ENCODE data around the gene FBXO24. TPM values are rescaled to one million over a fixed set of nuclear protein-coding genes. Genes with fewer than 3 reads are reported as not detected.
A peak's percentile ranks its signal among the peaks of the same experiment; 100 is the strongest.

The FBXO24 gene
- total and polyA plus RNA-seq, 2 donors (not counting 1 experiment from before 2014, with no cell fraction given) = 0.23 to 0.33 TPM

DNA sequence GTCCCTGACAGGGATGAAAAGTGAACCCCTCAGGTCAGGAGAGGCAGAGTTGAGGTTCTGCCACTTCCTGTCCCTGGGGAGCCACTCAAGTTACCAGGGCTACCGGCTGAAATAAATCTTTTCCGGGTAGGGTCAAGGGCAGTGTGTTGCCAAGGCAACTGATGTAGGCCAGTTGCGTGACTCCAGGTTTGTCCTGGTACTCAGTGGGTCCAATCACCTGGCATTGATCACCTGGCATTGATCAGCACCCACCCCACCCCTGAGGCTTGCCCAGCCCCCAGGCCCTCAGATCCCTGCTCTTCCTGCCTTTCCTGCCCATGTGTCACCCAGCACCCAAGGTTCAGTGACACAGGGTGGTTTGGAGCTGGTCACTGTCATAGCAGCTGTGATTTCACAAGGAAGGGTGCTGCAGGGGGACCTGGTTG, 18.4 kb upstream of the FBXO24 start:
- DNase-seq (ENCODE audit: low read depth in 2 of 2) = no peak
- no peaks in the 10 kb centered on the region for H4K20me1 ChIP-seq (ENCODE audit: control insufficient read depth, extremely low read depth, insufficient read depth, low read length)
- no peaks in the 10 kb centered on the region for H3K27me3 ChIP-seq (ENCODE audit: control insufficient read depth, insufficient read depth, low read length)
- H3K4me2 ChIP-seq (ENCODE audit: extremely low read depth, insufficient read depth, low read length) = no peak overlapping the region
- H3K9ac ChIP-seq (ENCODE audit: insufficient read depth, low read length) = no peak overlapping the region
- TF ChIP-seq, protein P1, sequence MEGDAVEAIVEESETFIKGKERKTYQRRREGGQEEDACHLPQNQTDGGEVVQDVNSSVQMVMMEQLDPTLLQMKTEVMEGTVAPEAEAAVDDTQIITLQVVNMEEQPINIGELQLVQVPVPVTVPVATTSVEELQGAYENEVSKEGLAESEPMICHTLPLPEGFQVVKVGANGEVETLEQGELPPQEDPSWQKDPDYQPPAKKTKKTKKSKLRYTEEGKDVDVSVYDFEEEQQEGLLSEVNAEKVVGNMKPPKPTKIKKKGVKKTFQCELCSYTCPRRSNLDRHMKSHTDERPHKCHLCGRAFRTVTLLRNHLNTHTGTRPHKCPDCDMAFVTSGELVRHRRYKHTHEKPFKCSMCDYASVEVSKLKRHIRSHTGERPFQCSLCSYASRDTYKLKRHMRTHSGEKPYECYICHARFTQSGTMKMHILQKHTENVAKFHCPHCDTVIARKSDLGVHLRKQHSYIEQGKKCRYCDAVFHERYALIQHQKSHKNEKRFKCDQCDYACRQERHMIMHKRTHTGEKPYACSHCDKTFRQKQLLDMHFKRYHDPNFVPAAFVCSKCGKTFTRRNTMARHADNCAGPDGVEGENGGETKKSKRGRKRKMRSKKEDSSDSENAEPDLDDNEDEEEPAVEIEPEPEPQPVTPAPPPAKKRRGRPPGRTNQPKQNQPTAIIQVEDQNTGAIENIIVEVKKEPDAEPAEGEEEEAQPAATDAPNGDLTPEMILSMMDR (conservative IDR thresholded peaks at IDR 0.05 in 1 of 2, IDR thresholded peaks at IDR 0.05 in 1 of 2; ENCODE audit: low read depth in 1 of 2, low read length in 2 of 2) = no peak
- TF ChIP-seq EZH2 (IDR thresholded peaks at IDR 0.05; ENCODE audit: low read length, missing control alignments) = no peak
- no peaks in the 10 kb centered on the region for H3K79me2 ChIP-seq (ENCODE audit: control insufficient read depth, insufficient read depth, low read length)
- H3K4me3 ChIP-seq (replicated peaks in 1 of 4; ENCODE audit: control extremely low read depth in 1 of 4, insufficient read depth in 1 of 4, low read depth in 3 of 4, low read length in 4 of 4) = no peak overlapping the region
- H2AFZ ChIP-seq (ENCODE audit: low read length) = no peak overlapping the region
- no peak overlapping the region for H3K27ac ChIP-seq (ENCODE audit: insufficient read depth, low read length)
- H3K9me3 ChIP-seq (ENCODE audit: control insufficient read depth, insufficient read depth, low read depth, low read length) = no peaks in the 10 kb centered on the region
- peaks cover 2% of the 10 kb centered on the region for H3K36me3 ChIP-seq (ENCODE audit: control insufficient read depth, insufficient read depth, low read length)
- no peaks in the 10 kb centered on the region for H3K4me1 ChIP-seq (ENCODE audit: control insufficient read depth, extremely low read depth, insufficient read depth, low read length)

DNA sequence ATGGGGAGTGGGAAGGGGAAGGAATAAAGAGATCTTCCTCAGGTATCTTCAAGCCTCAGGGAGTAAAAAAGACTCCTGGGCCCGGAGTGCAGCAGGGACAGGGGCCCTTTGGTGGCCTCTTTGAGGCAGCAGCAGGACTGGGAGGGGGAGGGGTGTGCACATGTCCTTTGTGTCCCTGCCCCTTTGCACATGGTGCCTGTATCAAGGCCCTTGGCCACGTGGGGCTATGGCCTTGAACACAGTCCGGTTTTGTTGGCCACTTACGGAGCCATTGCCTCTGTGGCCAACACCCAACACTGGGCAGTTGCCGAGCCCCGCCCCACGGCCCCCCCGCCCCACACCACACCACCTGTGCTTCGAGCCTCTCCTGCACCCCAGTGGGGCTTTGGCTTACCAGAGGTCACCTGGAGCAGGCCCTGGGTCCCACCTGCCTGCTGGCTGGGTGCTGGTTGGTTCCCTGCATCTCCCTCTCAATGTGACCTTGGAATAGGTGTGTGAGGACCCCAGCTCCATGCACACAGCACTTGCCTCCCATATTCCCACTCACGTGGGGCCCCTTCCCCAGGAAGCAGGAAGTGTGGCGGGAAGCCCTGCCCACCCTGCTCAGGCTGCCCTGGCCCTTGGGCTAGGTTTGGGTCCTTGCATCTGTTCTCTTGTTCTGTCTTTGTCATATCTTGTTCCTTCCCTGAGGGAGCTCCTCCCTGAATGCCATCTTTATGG, 17.8 kb upstream of the FBXO24 start:
- Histone ChIP-seq H3K4me3 (replicated peaks in 1 of 4; ENCODE audit: control extremely low read depth in 1 of 4, insufficient read depth in 1 of 4, low read depth in 3 of 4, low read length in 4 of 4) (no peak overlapping the region), H3K79me2 (ENCODE audit: control insufficient read depth, insufficient read depth, low read length) (no peaks in the 10 kb centered on the region), H3K9me3 (ENCODE audit: control insufficient read depth, insufficient read depth, low read depth, low read length) (no peaks in the 10 kb centered on the region), H3K9ac (ENCODE audit: insufficient read depth, low read length) (no peak overlapping the region), H2AFZ (ENCODE audit: low read length) (no peak overlapping the region), H3K4me2 (ENCODE audit: extremely low read depth, insufficient read depth, low read length) (no peak overlapping the region), H3K36me3 (ENCODE audit: control insufficient read depth, insufficient read depth, low read length) (peaks cover 2% of the 10 kb centered on the region), H3K27ac (ENCODE audit: insufficient read depth, low read length) (no peak overlapping the region), H3K27me3 (ENCODE audit: control insufficient read depth, insufficient read depth, low read length) (no peaks in the 10 kb centered on the region), H4K20me1 (ENCODE audit: control insufficient read depth, extremely low read depth, insufficient read depth, low read length) (no peaks in the 10 kb centered on the region), H3K4me1 (ENCODE audit: control insufficient read depth, extremely low read depth, insufficient read depth, low read length) (no peaks in the 10 kb centered on the region)
- no peak for TF ChIP-seq EZH2 (IDR thresholded peaks at IDR 0.05; ENCODE audit: low read length, missing control alignments)
- TF ChIP-seq, protein P1 (conservative IDR thresholded peaks at IDR 0.05 in 1 of 2, IDR thresholded peaks at IDR 0.05 in 1 of 2; ENCODE audit: low read depth in 1 of 2, low read length in 2 of 2) = no peak
- DNase-seq (ENCODE audit: low read depth in 2 of 2) = no peak

DNA sequence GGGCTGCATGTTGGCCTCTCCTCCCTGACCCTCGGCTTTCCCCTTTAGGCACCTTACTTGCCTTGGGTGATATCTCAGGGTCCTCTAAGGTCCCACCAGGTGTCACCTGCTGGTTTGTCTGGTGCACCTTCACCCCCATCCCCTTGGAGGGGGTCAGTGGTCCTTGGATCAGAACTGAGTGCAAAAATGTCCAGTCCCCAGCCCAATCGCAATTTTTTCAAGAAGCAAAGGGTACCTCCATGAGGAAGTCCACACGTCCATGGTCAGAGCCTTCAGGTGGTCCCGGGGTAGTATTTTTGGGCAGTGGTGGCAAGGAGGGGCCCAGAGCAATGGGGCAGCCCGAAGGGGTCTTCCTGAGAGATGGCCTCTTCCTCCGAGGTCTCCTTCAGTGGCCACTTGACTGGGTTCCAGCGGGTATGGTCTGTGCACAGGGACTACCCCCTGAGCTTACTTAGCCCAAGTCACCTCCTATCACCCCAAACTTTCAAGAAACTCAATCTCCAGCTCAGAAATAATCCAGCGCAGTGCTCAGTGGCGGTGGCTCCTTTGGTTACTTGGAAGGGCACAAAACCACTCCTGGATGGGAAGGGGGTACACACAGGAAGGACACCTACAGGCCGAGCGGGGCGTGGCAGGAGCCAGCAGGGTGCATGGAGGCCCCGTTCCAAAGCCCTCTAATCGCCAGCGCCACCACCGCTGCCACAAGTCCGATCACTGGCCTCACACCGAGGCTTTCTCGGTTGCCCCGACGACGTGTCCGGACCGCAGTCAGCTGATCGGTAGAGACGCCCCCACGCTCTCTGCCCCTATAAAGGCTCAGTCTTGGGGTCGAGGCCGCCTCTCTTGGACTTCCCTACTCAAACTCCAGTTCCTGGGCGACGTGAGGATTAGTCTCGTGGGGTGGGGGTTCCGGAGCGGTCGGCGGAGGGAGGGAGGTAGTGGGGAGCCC, 17.0 kb upstream of the FBXO24 start:
- Histone ChIP-seq H2AFZ (ENCODE audit: low read length) (no peak overlapping the region), H3K4me2 (ENCODE audit: extremely low read depth, insufficient read depth, low read length) (peak overlapping the region; percentile 23), H4K20me1 (ENCODE audit: control insufficient read depth, extremely low read depth, insufficient read depth, low read length) (no peaks in the 10 kb centered on the region), H3K36me3 (ENCODE audit: control insufficient read depth, insufficient read depth, low read length) (peaks cover 4% of the 10 kb centered on the region), H3K27me3 (ENCODE audit: control insufficient read depth, insufficient read depth, low read length) (no peaks in the 10 kb centered on the region), H3K27ac (ENCODE audit: insufficient read depth, low read length) (no peak overlapping the region), H3K4me1 (ENCODE audit: control insufficient read depth, extremely low read depth, insufficient read depth, low read length) (no peaks in the 10 kb centered on the region), H3K79me2 (ENCODE audit: control insufficient read depth, insufficient read depth, low read length) (no peaks in the 10 kb centered on the region), H3K4me3 (replicated peaks in 1 of 4; ENCODE audit: control extremely low read depth in 1 of 4, insufficient read depth in 1 of 4, low read depth in 3 of 4, low read length in 4 of 4) (peak overlapping the region in 1 of 4 experiments; percentile 25), H3K9me3 (ENCODE audit: control insufficient read depth, insufficient read depth, low read depth, low read length) (no peaks in the 10 kb centered on the region), H3K9ac (ENCODE audit: insufficient read depth, low read length) (no peak overlapping the region)
- TF ChIP-seq, protein P1 (conservative IDR thresholded peaks at IDR 0.05 in 1 of 2, IDR thresholded peaks at IDR 0.05 in 1 of 2; ENCODE audit: low read depth in 1 of 2, low read length in 2 of 2) = peak; percentile 37 to 40
- no peak for TF ChIP-seq EZH2 (IDR thresholded peaks at IDR 0.05; ENCODE audit: low read length, missing control alignments)
- peak in 1 of 2 donors; percentile 38 for DNase-seq (ENCODE audit: low read depth in 2 of 2)
